HFF-Myc (cell line): ENCODE results near the gene EVC.

Experiments used
- DNase-seq: peaks from one replicate; pipeline ENCODE4 v3.0.0-alpha.2; 2011; ENCODE audit warnings: low read depth; ENCODE audit errors: extremely low read depth
- H3K4me3 ChIP-seq: replicated peaks from 2 replicates; pipeline ENCODE4 v1.5.1; 2011; ENCODE audit warnings: low read depth, mild to moderate bottlenecking, control low read depth, low read length
- TF ChIP-seq, protein P1 (sequence below): IDR thresholded peaks from 2 replicates; pipeline ENCODE4 v1.5.1; 2012; ENCODE audit warnings: mild to moderate bottlenecking, low read depth, low read length, control low read depth; ENCODE audit errors: missing control alignments

Gene EVC

DNA sequence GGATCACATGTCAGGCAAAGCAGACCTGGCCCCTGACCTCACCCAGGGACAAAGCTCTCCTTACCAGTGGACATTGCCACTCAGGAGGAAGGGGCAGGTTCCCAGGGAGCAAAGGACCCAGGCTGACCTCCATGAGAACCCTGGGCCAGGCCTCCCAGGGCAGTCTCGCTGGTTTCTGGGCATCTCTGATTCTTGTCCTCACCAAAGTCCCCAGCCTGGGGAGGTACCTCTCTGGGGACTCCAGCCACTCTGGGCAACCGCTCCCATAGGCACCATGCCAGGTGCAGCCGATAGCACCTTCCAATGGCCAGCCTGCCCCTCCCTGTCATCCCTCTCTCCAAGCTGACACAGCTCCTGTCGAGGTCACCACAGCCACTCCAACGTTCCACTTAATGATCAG lies 10.5 kb upstream of the EVC start:
- TF ChIP-seq, protein P1, sequence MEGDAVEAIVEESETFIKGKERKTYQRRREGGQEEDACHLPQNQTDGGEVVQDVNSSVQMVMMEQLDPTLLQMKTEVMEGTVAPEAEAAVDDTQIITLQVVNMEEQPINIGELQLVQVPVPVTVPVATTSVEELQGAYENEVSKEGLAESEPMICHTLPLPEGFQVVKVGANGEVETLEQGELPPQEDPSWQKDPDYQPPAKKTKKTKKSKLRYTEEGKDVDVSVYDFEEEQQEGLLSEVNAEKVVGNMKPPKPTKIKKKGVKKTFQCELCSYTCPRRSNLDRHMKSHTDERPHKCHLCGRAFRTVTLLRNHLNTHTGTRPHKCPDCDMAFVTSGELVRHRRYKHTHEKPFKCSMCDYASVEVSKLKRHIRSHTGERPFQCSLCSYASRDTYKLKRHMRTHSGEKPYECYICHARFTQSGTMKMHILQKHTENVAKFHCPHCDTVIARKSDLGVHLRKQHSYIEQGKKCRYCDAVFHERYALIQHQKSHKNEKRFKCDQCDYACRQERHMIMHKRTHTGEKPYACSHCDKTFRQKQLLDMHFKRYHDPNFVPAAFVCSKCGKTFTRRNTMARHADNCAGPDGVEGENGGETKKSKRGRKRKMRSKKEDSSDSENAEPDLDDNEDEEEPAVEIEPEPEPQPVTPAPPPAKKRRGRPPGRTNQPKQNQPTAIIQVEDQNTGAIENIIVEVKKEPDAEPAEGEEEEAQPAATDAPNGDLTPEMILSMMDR, result no peak
- no peak overlapping the region for H3K4me3 ChIP-seq
- no peak for DNase-seq

DNA sequence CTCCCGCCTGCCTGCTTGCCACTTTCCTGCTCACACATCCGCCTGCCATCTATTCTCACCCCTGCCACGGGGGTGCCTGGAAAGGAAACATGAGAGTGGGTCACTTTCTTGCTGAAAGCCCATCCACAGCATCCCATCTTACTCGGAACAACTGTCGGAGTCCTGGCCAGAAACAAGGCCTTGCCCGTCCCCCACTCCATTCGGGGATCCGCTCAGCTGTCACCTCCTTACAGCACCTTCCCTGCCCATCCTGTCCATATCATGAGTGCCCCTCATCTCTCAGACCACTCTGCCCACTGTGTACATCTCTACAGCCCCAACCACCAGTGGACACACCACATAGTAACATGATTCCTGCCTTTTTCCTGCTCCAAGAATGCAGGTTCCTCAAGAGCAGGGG lies 9.0 kb upstream of the EVC start:
- TF ChIP-seq, protein P1, result no peak
- no peak overlapping the region for H3K4me3 ChIP-seq
- no peak for DNase-seq

DNA sequence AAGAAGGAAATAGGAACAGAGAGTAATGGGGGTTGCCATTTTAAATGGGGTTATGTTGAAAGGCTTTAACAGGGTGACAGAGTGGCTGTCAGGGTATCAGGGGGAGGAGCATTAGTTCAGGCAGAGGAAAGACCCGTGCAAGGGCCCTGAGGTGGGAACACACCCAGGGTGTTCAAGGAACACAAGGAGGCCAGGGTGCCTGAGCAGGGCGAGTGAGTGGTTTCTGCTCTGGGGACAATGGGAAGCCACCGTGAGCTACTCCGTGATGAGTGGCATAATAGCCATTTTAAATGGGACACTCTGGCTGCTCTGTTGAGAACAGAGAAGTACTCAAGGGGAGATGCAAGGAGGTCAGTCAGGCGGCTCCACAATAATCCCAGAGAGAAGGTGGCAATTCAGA lies 7.2 kb upstream of the EVC start:
- TF ChIP-seq, protein P1, result no peak
- no peak overlapping the region for H3K4me3 ChIP-seq
- no peak for DNase-seq

DNA sequence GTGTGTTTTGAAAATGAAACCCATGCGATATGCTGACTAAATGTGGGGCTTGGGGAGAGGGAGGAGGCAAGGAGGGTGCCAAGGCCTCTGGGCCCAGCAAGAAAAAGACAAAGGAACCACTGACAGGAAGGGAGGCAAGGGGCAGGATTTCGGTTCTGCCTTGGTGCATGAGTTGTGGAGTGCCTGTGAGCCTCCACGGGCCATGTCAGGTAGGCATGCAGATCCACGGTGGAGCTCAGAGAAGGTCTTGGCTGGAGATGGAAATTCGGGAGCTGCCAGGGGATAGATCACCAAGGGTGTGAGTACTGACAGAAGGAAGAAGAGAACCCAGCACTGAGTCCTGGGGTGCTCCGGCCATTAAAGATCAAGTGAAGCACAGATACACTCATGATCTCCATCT lies 6.7 kb upstream of the EVC start:
- DNase-seq, result no peak
- TF ChIP-seq, protein P1, result no peak
- no peak overlapping the region for H3K4me3 ChIP-seq

DNA sequence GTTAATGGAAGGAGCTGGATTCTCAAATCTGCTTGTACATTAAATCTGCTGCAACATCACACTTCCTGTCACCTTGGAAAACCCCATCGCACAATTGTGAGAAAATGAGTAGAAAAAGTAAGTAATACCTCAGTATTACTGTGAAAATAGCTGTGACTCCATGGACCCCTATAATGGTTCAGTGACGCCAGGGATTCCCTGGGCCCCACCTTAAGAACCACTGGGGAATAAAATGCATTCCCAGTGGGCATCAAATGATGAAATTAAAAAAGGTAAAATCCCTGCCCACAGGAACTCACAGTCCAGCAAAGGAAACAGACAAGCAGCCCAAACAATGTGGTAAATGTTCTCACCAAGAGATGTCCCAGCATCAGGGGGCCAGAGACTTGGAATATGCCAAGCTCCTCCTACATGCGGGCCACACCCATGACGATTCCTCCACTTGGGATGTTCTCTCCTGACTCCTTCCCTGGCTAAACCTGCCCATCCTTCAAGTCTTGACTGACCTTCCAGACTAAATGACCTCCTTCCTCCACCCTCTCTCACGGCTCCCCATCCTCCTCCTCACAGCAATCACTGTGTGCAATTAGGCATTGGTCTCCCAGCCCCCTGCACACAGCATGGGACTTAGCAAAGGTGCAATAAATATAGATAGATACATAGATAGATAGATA lies 5.2 kb upstream of the EVC start:
- no peak overlapping the region for H3K4me3 ChIP-seq
- TF ChIP-seq, protein P1, result no peak
- no peak for DNase-seq

DNA sequence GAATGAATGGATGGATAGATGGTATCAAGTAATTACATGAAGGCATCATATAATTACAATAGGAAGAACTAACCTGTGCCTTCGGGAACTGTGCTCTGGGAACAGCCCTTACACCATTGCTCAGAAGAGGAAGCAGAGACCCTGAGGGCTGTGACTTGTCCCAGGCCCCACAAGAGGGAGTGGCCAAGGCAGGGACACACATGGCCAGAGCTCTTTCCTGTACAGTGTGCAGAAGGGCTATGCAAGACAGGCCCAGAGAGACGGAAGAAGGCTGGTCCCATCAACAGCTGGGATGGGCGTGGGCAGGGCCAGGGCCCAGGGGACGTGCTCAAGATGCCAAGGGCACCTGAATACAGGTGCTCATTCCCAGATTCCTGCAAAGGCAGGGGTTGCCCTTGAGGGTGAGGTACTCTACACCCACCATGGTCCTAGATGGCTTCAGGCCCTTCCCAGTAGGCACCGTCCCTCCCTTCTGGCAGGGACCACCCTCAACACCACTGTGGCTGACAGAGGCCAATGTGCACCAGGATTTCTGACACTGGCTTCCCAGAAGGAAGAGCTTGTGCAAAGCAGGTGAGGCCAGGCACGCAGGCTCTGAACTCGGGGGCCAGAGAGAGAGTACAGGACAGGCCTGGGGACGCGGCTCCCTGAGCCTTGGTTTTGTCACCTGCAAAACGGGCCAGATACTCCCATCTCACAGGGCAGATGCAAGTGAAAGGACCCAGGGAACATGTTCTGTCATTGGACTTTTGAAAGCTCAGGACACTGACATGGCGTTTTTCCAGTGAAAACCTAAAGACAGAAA lies 4.3 kb upstream of the EVC start:
- H3K4me3 ChIP-seq, result no peak overlapping the region
- TF ChIP-seq, protein P1, result no peak
- no peak for DNase-seq
